BJ (cell line): ENCODE data around the gene CD99L2. TPM values are rescaled to one million over a fixed set of nuclear protein-coding genes. Genes with fewer than 3 reads are reported as not detected.

Experiments
- CTCF ChIA-PET: fragments of 350-600 bp; formaldehyde crosslinking; extraction: SDS; loops from one replicate; lab custom pipeline; 2021; ENCODE audit warnings: antibody characterized with exemption, inconsistent platforms; lab: Yijun Ruan, JAX
- POLR2A ChIA-PET: fragments of 300-600 bp; sonication (Branson Sonifier 250); formaldehyde crosslinking; extraction: SDS; loops from one replicate; lab custom pipeline; 2021; ENCODE audit warnings: antibody characterized with exemption; lab: Charles Lee
- DNase-seq: peaks from one replicate; pipeline ENCODE4 v3.0.0-alpha.2; 2011; ENCODE audit warnings: low read depth
- H3K27me3 ChIP-seq: 2 replicates; pipeline ENCODE4 v1.6.0; 2011; ENCODE audit warnings: low read length; ENCODE audit not compliant: control insufficient read depth, insufficient read depth
- H3K36me3 ChIP-seq: 2 replicates; pipeline ENCODE4 v1.5.1; 2011; ENCODE audit warnings: low read length; ENCODE audit not compliant: control insufficient read depth, insufficient read depth
- H3K4me3 ChIP-seq: 2 replicates; pipeline ENCODE4 v1.5.1; 2011; ENCODE audit warnings: low read depth, mild to moderate bottlenecking, control low read depth, low read length
- polyA minus RNA-seq: library from RNA; depleted of rRNA, polyadenylated mRNA; stranded (reverse); fragments of >200 nt; gene quantifications from 2 replicates; pipeline ENCODE4 v1.2.3, GENCODE V29; 2011; rRNA and poly(A)+ RNA removed
- polyA plus RNA-seq: library from polyadenylated mRNA; depleted of rRNA; stranded (reverse); fragments of >200 nt; gene quantifications from 2 replicates; pipeline ENCODE4 v1.2.3, GENCODE V29; 2011; rRNA removed
- TF ChIP-seq, protein P1 (sequence below): IDR thresholded peaks from 2 replicates; pipeline ENCODE4 v1.5.1; 2011; ENCODE audit warnings: low read depth, mild to moderate bottlenecking, control low read depth, inconsistent platforms, low read length, moderate library complexity; ENCODE audit not compliant: insufficient read depth

CD99L2 gene
- polyA plus RNA-seq (72.2 and 92.2 TPM in 2 replicates), polyA minus RNA-seq (38.3 and 53.6 TPM in 2 replicates)

GRCh38 chrX:150898343-150899190, at the start of gene CD99L2:
Gene CD99L2, minus strand, starts transcription at chrX:150898668. Its CDS starts 80 bp downstream, at chrX:150898588.
- POLR2A ChIA-PET, result no interaction called here
- H3K36me3 ChIP-seq, result no peaks in the 10 kb centered on the region
- H3K4me3 ChIP-seq, result peak within 1 kb of the TSS; percentile 68
- CTCF ChIA-PET, result interaction anchor here (1.5 kb wide), 1 partner anchor 28 kb away, joined by 4 read pairs; no protein-coding TSS in a partner anchor
- DNase-seq, result peak; percentile 32
- no peaks in the 10 kb centered on the region for H3K27me3 ChIP-seq
- TF ChIP-seq, protein P1, sequence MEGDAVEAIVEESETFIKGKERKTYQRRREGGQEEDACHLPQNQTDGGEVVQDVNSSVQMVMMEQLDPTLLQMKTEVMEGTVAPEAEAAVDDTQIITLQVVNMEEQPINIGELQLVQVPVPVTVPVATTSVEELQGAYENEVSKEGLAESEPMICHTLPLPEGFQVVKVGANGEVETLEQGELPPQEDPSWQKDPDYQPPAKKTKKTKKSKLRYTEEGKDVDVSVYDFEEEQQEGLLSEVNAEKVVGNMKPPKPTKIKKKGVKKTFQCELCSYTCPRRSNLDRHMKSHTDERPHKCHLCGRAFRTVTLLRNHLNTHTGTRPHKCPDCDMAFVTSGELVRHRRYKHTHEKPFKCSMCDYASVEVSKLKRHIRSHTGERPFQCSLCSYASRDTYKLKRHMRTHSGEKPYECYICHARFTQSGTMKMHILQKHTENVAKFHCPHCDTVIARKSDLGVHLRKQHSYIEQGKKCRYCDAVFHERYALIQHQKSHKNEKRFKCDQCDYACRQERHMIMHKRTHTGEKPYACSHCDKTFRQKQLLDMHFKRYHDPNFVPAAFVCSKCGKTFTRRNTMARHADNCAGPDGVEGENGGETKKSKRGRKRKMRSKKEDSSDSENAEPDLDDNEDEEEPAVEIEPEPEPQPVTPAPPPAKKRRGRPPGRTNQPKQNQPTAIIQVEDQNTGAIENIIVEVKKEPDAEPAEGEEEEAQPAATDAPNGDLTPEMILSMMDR, result no peak

DNA sequence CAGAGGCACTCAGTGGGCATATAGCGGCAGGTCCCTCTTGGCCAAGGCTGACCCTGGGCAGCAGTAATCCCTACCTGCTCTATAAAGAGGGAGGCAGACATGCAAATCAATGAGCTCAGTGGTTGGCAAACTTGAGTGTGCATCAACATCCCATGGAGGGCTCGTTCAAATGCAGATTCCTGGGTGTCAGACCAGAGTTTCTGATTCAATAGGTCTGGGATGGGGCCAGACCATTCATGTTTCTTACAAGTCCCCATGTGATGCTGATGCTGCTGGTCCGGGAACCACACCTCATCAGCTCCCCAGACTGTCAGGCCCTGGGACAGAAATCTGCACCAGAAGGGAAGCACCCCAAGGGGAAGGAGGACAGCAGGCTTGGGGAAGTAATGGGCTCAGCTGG, 45.8 kb upstream of the CD99L2 start:
- POLR2A ChIA-PET, result no interaction called here
- no peak for DNase-seq
- CTCF ChIA-PET, result no interaction called here
- TF ChIP-seq, protein P1, result no peak
- Histone ChIP-seq H3K4me3 (no peak overlapping the region), H3K36me3 (no peaks in the 10 kb centered on the region), H3K27me3 (no peaks in the 10 kb centered on the region)

GRCh38 chrX:150942942-150943594, 44.6 kb upstream of the CD99L2 start:
- no peaks in the 10 kb centered on the region for H3K27me3 ChIP-seq
- no peaks in the 10 kb centered on the region for H3K36me3 ChIP-seq
- DNase-seq, result no peak
- ChIA-PET CTCF (no interaction called here), POLR2A (no interaction called here)
- TF ChIP-seq, protein P1, result no peak
- H3K4me3 ChIP-seq, result no peak overlapping the region

DNA sequence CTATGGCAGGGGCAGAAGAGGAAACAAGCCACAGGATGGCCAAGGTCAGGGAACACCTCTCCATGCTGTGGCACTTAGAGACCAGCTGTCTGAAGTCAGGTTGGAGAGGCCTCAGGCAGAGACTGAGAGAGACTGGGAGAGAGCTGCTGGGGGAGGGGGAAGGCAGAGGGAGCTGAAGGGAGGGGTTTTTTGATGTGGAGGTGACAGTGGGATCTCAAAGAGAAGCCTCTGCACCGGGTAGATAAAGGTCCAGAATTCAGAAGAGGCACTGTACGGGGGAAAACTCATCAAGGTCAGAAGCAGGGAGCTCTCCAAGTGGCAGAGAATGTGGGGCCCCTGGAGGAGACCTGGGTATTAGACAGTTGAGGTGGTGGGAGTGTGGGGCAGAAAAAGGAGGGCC, 43.1 kb upstream of the CD99L2 start:
- Histone ChIP-seq H3K36me3 (no peaks in the 10 kb centered on the region), H3K27me3 (no peaks in the 10 kb centered on the region), H3K4me3 (no peak overlapping the region)
- no peak for DNase-seq
- POLR2A ChIA-PET, result no interaction called here
- CTCF ChIA-PET, result no interaction called here
- TF ChIP-seq, protein P1, result no peak

DNA sequence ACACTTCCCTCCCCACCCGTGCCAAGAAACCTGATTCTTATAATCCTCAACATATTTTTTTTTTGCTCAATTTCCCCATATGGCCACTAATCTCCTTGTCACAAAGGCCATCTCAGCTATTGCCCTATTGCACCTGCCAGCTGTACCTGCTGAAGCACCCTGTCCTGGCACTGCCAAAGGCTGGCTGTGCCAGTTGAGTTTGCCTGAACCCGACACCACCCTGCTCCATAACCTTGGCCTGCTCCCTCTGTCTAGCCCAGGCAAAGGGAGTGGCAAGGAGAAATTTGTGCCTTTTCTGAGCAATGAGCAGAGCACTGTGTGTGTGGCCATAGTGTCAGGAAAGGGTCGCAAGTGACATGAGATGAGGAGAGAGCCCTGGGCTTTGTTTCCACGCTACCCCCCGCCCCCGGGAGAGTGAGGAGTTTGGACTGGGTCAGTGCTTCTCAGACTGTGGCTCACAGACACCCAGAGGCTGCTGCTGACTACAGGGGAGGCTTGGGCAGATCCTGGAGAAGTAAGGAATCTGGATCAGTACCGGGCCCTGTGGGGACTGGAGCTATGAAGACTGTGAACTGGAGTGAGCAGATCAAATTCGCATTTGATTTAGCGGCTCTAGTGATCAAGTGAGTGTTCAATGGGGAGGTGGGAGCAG, 42.5 kb upstream of the CD99L2 start:
- no peak for DNase-seq
- H3K27me3 ChIP-seq, result no peaks in the 10 kb centered on the region
- no peak overlapping the region for H3K4me3 ChIP-seq
- TF ChIP-seq, protein P1, result no peak
- POLR2A ChIA-PET, result no interaction called here
- H3K36me3 ChIP-seq, result no peaks in the 10 kb centered on the region
- CTCF ChIA-PET, result no interaction called here
